HEK293T (cell line): ENCODE results near the gene TINAGL1.

Experiments used
- ARNT ChIP-seq: fragments of 450-650 bp; IDR thresholded peaks from 2 replicates; pipeline ENCODE4 v1.6.1; 2017; ENCODE audit warnings: mild to moderate bottlenecking
- BHLHE40 ChIP-seq: fragments of 450-650 bp; IDR thresholded peaks from 2 replicates; pipeline ENCODE4 v1.6.1; 2016; ENCODE audit warnings: mild to moderate bottlenecking, moderate library complexity, borderline replicate concordance
- ELF4 ChIP-seq: fragments of 450-650 bp; IDR thresholded peaks from 2 replicates; pipeline ENCODE4 v1.6.1; 2017; ENCODE audit warnings: antibody characterized with exemption
- FOXA1 ChIP-seq: fragments of 450-650 bp; IDR thresholded peaks from 2 replicates; pipeline ENCODE4 v1.6.1; 2016; ENCODE audit warnings: mild to moderate bottlenecking
- FOXK2 ChIP-seq: fragments of 450-650 bp; IDR thresholded peaks from 2 replicates; pipeline ENCODE4 v1.6.1; 2016; ENCODE audit warnings: mild to moderate bottlenecking
- FOXM1 ChIP-seq: fragments of 450-650 bp; IDR thresholded peaks from 2 replicates; pipeline ENCODE4 v1.6.1; 2017; ENCODE audit warnings: mild to moderate bottlenecking, borderline replicate concordance
- LEF1 ChIP-seq: fragments of 450-650 bp; IDR thresholded peaks from 2 replicates; pipeline ENCODE4 v1.6.1; 2017; ENCODE audit warnings: mild to moderate bottlenecking, borderline replicate concordance
- NFRKB ChIP-seq: fragments of 450-650 bp; IDR thresholded peaks from 2 replicates; pipeline ENCODE4 v1.6.1; 2016; ENCODE audit warnings: mild to moderate bottlenecking, moderate library complexity
- SP1 ChIP-seq: fragments of 450-650 bp; IDR thresholded peaks from 2 replicates; pipeline ENCODE4 v1.6.1; 2017
- SUZ12 ChIP-seq: fragments of 450-650 bp; IDR thresholded peaks from 2 replicates; pipeline ENCODE4 v1.6.1; 2016; ENCODE audit warnings: mild to moderate bottlenecking
- ZNF384 ChIP-seq: fragments of 450-650 bp; IDR thresholded peaks from 2 replicates; pipeline ENCODE4 v1.6.1; 2016
- TF ChIP-seq, protein P1 (sequence below): fragments of 450-650 bp; IDR thresholded peaks from 2 replicates; pipeline ENCODE4 v1.6.1; 2016

DNA sequence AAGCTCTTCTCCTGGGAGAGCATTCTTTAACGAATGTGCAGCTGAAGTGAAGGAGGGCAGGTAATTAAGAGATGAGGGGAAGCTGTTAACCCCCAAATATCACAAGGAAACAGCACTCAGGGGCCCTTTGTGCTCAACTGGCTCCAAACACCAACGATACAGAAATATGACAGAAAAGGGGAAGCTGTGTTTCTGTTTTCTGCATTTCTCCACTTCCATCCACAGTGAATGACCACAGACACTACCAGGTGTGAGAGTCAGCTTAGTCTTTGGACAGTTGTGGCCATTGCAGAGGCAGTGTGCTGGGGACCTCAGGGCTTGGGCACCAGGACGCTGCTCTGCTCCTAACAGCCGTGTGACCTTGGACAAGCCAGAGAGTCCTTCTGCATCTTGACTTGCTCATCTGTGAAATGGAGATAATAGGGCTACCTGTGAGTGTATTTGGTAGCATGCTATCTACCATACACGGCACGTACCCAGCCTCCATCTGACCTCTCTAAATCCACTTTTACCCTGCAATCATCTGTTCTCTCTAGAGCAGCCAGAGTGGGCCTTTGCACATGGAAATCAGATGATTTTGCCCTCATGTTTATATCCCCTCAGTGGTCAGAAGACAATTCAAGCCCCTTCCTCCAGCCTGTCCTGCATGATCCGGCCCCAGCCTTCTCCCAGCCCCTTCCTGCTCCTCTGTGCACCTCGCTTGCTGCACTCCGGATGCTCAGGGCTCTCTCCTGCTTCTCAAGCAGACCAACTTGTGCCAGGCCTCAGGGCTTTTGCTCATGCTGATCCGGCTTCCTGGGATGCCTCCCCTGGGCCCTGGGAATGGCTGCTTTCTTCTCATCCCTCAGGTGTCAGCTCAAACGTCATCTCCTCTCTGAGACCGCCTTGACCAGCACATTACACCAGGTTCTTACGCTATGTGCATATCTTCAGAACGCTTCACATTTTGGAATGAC, 4.7 kb upstream of the TINAGL1 start:
- TF ChIP-seq SP1 (no peak), SUZ12 (no peak), ZNF384 (no peak), FOXK2 (no peak), FOXA1 (no peak), FOXM1 (no peak), BHLHE40 (no peak), ELF4 (no peak), LEF1 (no peak), ARNT (no peak), NFRKB (no peak)
- TF ChIP-seq, protein P1, sequence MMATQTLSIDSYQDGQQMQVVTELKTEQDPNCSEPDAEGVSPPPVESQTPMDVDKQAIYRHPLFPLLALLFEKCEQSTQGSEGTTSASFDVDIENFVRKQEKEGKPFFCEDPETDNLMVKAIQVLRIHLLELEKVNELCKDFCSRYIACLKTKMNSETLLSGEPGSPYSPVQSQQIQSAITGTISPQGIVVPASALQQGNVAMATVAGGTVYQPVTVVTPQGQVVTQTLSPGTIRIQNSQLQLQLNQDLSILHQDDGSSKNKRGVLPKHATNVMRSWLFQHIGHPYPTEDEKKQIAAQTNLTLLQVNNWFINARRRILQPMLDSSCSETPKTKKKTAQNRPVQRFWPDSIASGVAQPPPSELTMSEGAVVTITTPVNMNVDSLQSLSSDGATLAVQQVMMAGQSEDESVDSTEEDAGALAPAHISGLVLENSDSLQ = no peak
